ENCODE results near the gene BCL6. TPM values are rescaled to one million over a fixed set of nuclear protein-coding genes. Genes with fewer than 3 reads are reported as not detected.
A peak's percentile ranks its signal among the peaks of the same experiment; 100 is the strongest.

Gene BCL6
- total and polyA plus RNA-seq, 10 of the 15 experiments (the other 5 are each of a cell fraction or from before 2014, with no cell fraction given) = 0.04 to 0.85 (median 0.15) TPM

GRCh38 chr3:187742351-187743171 is 2.7 kb downstream of the BCL6 start:
- RAD21 ChIA-PET (ENCODE audit: unreplicated experiment) = interaction anchor here (0.6 to 1.3 kb wide), 5 partner anchors 391 to 1212 kb away, joined by 3 to 6 read pairs (median 4); no protein-coding TSS in a partner anchor
- H3K27me3 ChIP-seq (replicated peaks in 1 of 2; ENCODE audit: control insufficient read depth in 2 of 2, insufficient read depth in 2 of 2, low read length in 1 of 2) = peaks cover 18 to 19% of the 10 kb centered on the region in 2 experiments
- H3K79me2 ChIP-seq (ENCODE audit: control insufficient read depth, insufficient read depth, low read length) = no peaks in the 10 kb centered on the region
- ATAC-seq (no peak), DNase-seq (ENCODE audit: low read depth, low spot score) (no peak), FAIRE-seq (no peak)
- BruUV-seq (replicated peaks) = no TSS peak
- TF ChIP-seq EZH2 (IDR thresholded peaks at IDR 0.05; ENCODE audit: borderline replicate concordance, control insufficient read depth, low read depth, low read length) (peak; percentile 50; the same call in 1 of the 2 replicates), ZZZ3 (IDR thresholded peaks at IDR 0.05; ENCODE audit: control insufficient read depth, insufficient read length, low read depth) (no peak)
- no peak overlapping the region for H3K4me2 ChIP-seq (ENCODE audit: control insufficient read depth, insufficient read depth)
- POLR2A ChIA-PET = no interaction called here
- no peaks in the 10 kb centered on the region; the same call in 1 of the 2 replicates for H3K4me1 ChIP-seq (ENCODE audit: control insufficient read depth, insufficient read depth, low read length)
- no peak overlapping the region for H3K27ac ChIP-seq (ENCODE audit: control insufficient read depth, insufficient read depth)
- H3K9me3 ChIP-seq (replicated peaks; ENCODE audit: control insufficient read depth, insufficient read depth, low read length) = no peaks in the 10 kb centered on the region
- in situ Hi-C loops (cut with MboI) (loop anchor here (5.0 kb wide), 2 partner anchors 1010 to 1210 kb away; no protein-coding TSS in a partner anchor), intact Hi-C loops (cut with micrococcal nuclease; ENCODE audit: unreplicated experiment) (loop anchor here (1.0 to 10.0 kb wide), 9 partner anchors 232 to 922 kb away; no protein-coding TSS in a partner anchor)
- no peak overlapping the region for H3K9ac ChIP-seq (ENCODE audit: control insufficient read depth, insufficient read depth, low read length)
- CTCF ChIA-PET = interaction anchor here (0.6 to 2.3 kb wide), 13 partner anchors 18 to 1299 kb away, joined by 3 to 30 read pairs (median 3); no protein-coding TSS in a partner anchor
- H3K4me3 ChIP-seq = no peak overlapping the region
- SMC1A ChIA-PET (ENCODE audit: uncharacterized antibody, unreplicated experiment) = interaction anchor here (0.6 to 1.9 kb wide), 8 partner anchors 10 to 1213 kb away, joined by 3 to 8 read pairs (median 4); no protein-coding TSS in a partner anchor
- WGBS (ENCODE audit: insufficient coverage, insufficient replicate concordance, low lambda C conversion rate, missing lambda C conversion rate) = 6% methylated on average over 13 of the region's 13 CpGs
- no peak overlapping the region for H2AFZ ChIP-seq (ENCODE audit: control insufficient read depth, low read depth, low read length)
- H4K20me1 ChIP-seq (ENCODE audit: control insufficient read depth, insufficient read depth) = no peaks in the 10 kb centered on the region
- H3K36me3 ChIP-seq (ENCODE audit: control insufficient read depth in 2 of 2, insufficient read depth in 2 of 2, low read length in 1 of 2) = no peaks in the 10 kb centered on the region
